ENCODE data around the gene PDHX. TPM values are rescaled to one million over a fixed set of nuclear protein-coding genes. Genes with fewer than 3 reads are reported as not detected.
"Not testable (repeated sequence)": the region's sequence is repeated elsewhere in the genome, so short reads cannot be mapped to it uniquely, and the experiment has no call there.

The PDHX gene
- total RNA-seq, 6 experiments from 2014 or later = 37.4 to 47.0 (median 42.2) TPM

DNA sequence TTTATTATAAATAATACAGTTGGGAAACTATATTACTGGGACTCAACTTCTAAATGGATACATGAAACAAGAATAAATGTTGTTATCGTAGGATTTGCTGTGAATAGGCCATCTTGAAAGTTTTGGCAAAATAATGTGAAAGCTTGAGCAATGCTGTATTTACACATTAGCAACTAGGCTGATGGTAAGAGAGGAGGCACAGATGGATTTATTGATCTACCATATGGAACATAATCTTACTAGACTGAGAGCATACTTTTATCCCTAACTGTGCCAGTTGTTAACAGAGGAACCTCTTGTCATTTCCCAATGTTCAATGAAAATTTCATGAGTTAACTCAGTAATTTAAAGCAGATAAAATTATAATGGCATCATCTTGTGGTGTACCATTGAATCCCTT lies 23.0 kb upstream of the PDHX start:
- Mint-ChIP-seq H3K4me1 (ENCODE audit: low read depth) (no peaks in the 10 kb centered on the region), H3K4me3 (no peak overlapping the region), H3K36me3 (ENCODE audit: low read depth) (peaks cover 8% of the 10 kb centered on the region; the same call in 1 of the 2 replicates), H3K27me3 (ENCODE audit: insufficient read depth) (no peaks in the 10 kb centered on the region), H3K9me3 (no peaks in the 10 kb centered on the region), H3K27ac (no peak overlapping the region)
- DNase-seq = no peak
- TF ChIP-seq, protein P1, sequence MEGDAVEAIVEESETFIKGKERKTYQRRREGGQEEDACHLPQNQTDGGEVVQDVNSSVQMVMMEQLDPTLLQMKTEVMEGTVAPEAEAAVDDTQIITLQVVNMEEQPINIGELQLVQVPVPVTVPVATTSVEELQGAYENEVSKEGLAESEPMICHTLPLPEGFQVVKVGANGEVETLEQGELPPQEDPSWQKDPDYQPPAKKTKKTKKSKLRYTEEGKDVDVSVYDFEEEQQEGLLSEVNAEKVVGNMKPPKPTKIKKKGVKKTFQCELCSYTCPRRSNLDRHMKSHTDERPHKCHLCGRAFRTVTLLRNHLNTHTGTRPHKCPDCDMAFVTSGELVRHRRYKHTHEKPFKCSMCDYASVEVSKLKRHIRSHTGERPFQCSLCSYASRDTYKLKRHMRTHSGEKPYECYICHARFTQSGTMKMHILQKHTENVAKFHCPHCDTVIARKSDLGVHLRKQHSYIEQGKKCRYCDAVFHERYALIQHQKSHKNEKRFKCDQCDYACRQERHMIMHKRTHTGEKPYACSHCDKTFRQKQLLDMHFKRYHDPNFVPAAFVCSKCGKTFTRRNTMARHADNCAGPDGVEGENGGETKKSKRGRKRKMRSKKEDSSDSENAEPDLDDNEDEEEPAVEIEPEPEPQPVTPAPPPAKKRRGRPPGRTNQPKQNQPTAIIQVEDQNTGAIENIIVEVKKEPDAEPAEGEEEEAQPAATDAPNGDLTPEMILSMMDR (IDR thresholded peaks at IDR 0.05) = no peak

DNA sequence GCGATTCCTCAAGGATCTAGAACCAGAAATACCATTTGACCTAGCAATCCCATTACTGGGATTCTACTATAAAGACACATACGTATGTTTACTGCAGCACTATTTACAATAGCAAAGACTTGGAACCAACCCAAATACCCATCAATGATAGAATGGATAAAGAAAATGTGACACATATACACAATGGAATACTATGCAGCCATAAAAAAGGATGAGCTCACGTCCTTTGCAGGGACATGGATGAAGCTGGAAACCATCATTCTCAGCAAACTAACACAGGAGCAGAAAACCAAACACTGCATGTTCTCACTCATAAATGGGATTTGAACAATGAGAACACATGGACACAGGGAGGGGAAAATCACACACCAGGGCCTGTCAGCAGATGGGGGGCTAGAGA lies 20.2 kb upstream of the PDHX start:
- H3K4me1 Mint-ChIP-seq (ENCODE audit: low read depth); H3K27me3 Mint-ChIP-seq (ENCODE audit: insufficient read depth); DNase-seq; H3K27ac Mint-ChIP-seq; H3K4me3 Mint-ChIP-seq; H3K36me3 Mint-ChIP-seq (ENCODE audit: low read depth): not testable (repeated sequence)
- peaks cover 15% of the 10 kb centered on the region; the same call in 1 of the 2 replicates for H3K9me3 Mint-ChIP-seq

DNA sequence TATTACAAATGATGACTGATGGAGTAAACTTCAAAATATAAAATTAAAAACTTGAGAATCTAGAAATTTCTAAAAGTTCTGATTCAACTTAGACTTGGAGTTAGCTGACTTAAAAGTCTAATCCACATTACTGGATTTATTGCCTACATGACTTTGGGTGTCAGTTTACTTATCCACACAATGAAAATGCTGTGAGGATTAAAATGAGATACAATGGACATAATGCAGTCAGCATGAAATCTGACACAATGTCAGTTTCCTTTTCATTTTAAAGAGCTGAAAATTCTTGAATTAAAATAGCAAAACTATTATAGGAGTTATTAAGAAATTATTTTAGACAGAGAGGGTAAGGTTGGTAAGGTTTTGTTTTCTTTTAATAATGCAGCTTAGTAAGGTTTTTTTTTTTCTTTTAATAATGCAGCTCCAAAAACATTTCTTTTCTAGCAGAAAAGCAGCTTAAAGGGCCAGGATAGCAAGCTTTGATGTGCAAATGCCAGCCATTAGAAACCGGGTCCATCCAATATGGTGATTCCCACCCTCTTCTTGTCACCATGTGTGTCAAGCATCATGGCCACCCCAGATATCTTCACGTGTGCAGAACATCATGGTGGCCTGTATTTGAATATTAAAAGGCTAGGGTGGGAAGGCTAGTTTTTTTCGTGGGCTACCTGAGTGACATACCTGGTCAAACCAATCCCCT lies 19.1 kb upstream of the PDHX start:
- no peak for DNase-seq
- Mint-ChIP-seq H3K36me3 (ENCODE audit: low read depth) (peaks cover 8% of the 10 kb centered on the region; the same call in 1 of the 2 replicates), H3K27ac (no peak overlapping the region), H3K4me1 (ENCODE audit: low read depth) (no peaks in the 10 kb centered on the region), H3K9me3 (peaks cover 15% of the 10 kb centered on the region; the same call in 1 of the 2 replicates), H3K27me3 (ENCODE audit: insufficient read depth) (no peaks in the 10 kb centered on the region), H3K4me3 (no peak overlapping the region)
- TF ChIP-seq, protein P1 (IDR thresholded peaks at IDR 0.05) = no peak

DNA sequence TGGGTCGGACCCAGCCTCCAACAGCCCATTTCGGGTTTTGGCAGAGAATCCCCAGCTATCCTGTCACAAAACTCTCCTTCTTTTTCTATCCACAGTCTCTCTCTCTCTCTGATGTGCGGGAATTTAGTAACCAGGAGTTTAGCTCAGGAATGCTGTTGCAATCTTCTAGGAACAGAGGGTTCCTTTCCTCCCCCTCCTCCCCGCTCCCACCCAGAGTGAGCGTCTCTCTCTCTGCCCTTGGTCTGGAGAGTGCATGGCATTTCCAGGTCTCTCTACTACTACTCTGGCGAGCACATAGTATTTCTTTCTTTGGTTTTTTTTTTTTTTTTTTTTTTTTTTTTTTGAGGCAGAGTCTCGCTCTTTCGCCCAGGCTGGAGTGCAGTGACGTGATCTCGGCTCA lies 17.9 kb upstream of the PDHX start:
- H3K27ac Mint-ChIP-seq = no peak overlapping the region
- H3K36me3 Mint-ChIP-seq (ENCODE audit: low read depth) = peaks cover 8% of the 10 kb centered on the region; the same call in 1 of the 2 replicates

DNA sequence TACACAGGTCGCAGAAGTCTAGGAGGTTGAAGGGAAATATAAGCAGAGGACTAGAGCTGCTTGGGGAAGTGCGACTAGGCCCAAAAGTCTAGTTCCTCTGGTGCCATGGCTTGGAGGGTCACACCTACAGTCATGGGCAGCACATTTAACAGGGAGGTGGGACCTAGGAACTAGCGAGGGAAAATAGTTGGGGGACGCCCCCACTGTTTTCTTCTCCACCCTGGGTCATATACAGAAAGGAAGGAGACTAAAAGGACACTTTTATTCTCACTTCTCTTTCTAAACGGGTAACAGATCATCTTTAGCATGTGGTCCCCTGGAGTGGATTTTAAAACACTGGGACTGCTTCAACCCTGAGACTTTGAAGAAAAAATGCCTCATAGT lies 16.8 kb upstream of the PDHX start:
- Mint-ChIP-seq H3K36me3 (ENCODE audit: low read depth) (peaks cover 8% of the 10 kb centered on the region; the same call in 1 of the 2 replicates), H3K4me3 (no peak overlapping the region), H3K27me3 (ENCODE audit: insufficient read depth) (no peaks in the 10 kb centered on the region), H3K27ac (no peak overlapping the region), H3K9me3 (peaks cover 15% of the 10 kb centered on the region; the same call in 1 of the 2 replicates), H3K4me1 (ENCODE audit: low read depth) (no peaks in the 10 kb centered on the region)
- TF ChIP-seq, protein P1 (IDR thresholded peaks at IDR 0.05) = no peak
- no peak for DNase-seq

More for the DNA sequence above, 17.9 kb upstream of the PDHX start:
- TF ChIP-seq, protein P1 (IDR thresholded peaks at IDR 0.05) = no peak
- H3K27me3 Mint-ChIP-seq (ENCODE audit: insufficient read depth) = no peaks in the 10 kb centered on the region
- no peaks in the 10 kb centered on the region for H3K4me1 Mint-ChIP-seq (ENCODE audit: low read depth)
- no peak overlapping the region for H3K4me3 Mint-ChIP-seq
- DNase-seq = no peak
- H3K9me3 Mint-ChIP-seq = peaks cover 15% of the 10 kb centered on the region; the same call in 1 of the 2 replicates

DNA sequence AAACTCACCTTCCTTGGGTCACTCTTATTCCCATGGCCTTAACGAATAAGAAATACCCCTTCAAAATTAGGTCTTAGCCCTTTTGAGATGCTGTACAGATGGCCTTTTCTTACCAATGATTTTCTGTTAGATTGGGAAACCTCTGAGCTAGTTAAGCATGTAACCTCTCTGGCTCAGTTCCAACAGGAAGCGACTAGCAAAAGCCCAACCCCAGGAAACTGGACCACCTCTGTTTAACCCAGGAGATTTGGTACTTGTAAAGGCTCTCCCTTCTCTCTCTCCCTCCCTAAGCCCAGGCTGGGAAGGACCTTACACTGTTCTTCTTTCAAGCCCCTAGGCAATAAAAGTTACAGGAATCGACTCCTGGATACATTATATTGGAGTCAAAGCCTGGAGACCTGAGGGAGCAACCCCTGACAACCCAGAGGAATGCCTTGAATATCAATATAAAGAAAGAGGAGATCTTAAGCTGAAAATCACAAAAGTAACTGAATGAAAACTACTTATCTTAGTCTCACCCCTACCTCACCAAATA lies 11.9 kb upstream of the PDHX start:
- H3K4me3 Mint-ChIP-seq = no peak overlapping the region
- no peaks in the 10 kb centered on the region; the same call in 1 of the 2 replicates for H3K36me3 Mint-ChIP-seq (ENCODE audit: low read depth)
- H3K27ac Mint-ChIP-seq = no peak overlapping the region
- H3K9me3 Mint-ChIP-seq = peaks cover 8% of the 10 kb centered on the region; the same call in 1 of the 2 replicates
- H3K27me3 Mint-ChIP-seq (ENCODE audit: insufficient read depth) = no peaks in the 10 kb centered on the region
- no peak for DNase-seq
- no peaks in the 10 kb centered on the region for H3K4me1 Mint-ChIP-seq (ENCODE audit: low read depth)
- TF ChIP-seq, protein P1 (IDR thresholded peaks at IDR 0.05) = no peak
